Thymus (tissue), 14 donors: Measurements from ENCODE around the gene IFNA8. TPM values are rescaled to one million over a fixed set of nuclear protein-coding genes. Genes with fewer than 3 reads are reported as not detected.
"Not testable (repeated sequence)": the region's sequence is repeated elsewhere in the genome, so short reads cannot be mapped to it uniquely, and the experiment has no call there.

Source experiments
- DNase-seq, 9 donors: peaks; one replicate each; pipeline ENCODE4 v3.0.0-alpha.2; 2013; ENCODE audit warnings: low spot score in 9 of 9, low read depth in 6 of 9, missing footprints in 1 of 9
- H3K27ac ChIP-seq, 2 donors: one replicate each; pipeline ENCODE4 v1.5.1; 2013; ENCODE audit warnings: control low read depth in 1 of 2, low read depth in 1 of 2, low read length in 1 of 2, mild to moderate bottlenecking in 1 of 2, moderate library complexity in 1 of 2
- H3K27me3 ChIP-seq, 2 donors: one replicate each; pipeline ENCODE4 v1.5.1; 2013; ENCODE audit warnings: low read length in 1 of 2; ENCODE audit not compliant: control insufficient read depth in 2 of 2, insufficient read depth in 1 of 2
- H3K36me3 ChIP-seq, 2 donors: one replicate each; pipeline ENCODE4 v1.5.1; 2013; ENCODE audit warnings: low read length in 1 of 2, mild to moderate bottlenecking in 1 of 2, moderate library complexity in 1 of 2; ENCODE audit not compliant: control insufficient read depth in 2 of 2, insufficient read depth in 2 of 2
- H3K4me1 ChIP-seq, 2 donors: one replicate each; pipeline ENCODE4 v1.5.1; 2013; ENCODE audit warnings: low read length in 2 of 2; ENCODE audit not compliant: control insufficient read depth in 2 of 2, insufficient read depth in 2 of 2
- H3K4me3 ChIP-seq, 2 donors: one replicate each; pipeline ENCODE4 v1.5.1; 2013; ENCODE audit warnings: low read length in 2 of 2, control low read depth in 1 of 2, mild to moderate bottlenecking in 1 of 2
- H3K9me3 ChIP-seq, 2 donors: one replicate each; pipeline ENCODE4 v1.5.1; 2013; ENCODE audit warnings: low read length in 1 of 2, mild to moderate bottlenecking in 1 of 2; ENCODE audit not compliant: control insufficient read depth in 2 of 2, insufficient read depth in 1 of 2
- WGBS: extraction: QIAGEN DNeasy Blood & Tissue Kit; methylation state at CpG from one replicate; pipeline ENCODE4 v1.1.7; 2013; 5-methylcytosine and 5-hydroxymethylcytosine counted together
- long read RNA-seq, 10 donors: transcript quantifications; one replicate each; lab custom pipeline, GENCODE V29; 2026
- polyA plus RNA-seq: library from polyadenylated mRNA; stranded (reverse); fragments of 200-250 nt; gene quantifications from one replicate; pipeline ENCODE4 v1.2.3, GENCODE V29; 2013
- total RNA-seq: library from RNA; stranded (reverse); fragments of 120-200 nt; gene quantifications from one replicate; pipeline ENCODE4 v1.2.4, GENCODE V29; 2013
- donor health status: healthy.

IFNA8 gene
- total RNA-seq (not detected), polyA plus RNA-seq (not detected)
- long read RNA-seq, donor 1 = 0 reads
- long read RNA-seq, donor 2 = 0 reads
- long read RNA-seq, donor 3 = 0 reads
- long read RNA-seq, donor 4 = 0 reads
- long read RNA-seq, donor 5 = 0 reads
- long read RNA-seq, donor 6 = 0 reads
- long read RNA-seq, donor 7 = 0 reads
- long read RNA-seq, donor 8 = 0 reads
- long read RNA-seq, donor 9 = 0 reads
- long read RNA-seq, donor 10 = 0 reads

DNA sequence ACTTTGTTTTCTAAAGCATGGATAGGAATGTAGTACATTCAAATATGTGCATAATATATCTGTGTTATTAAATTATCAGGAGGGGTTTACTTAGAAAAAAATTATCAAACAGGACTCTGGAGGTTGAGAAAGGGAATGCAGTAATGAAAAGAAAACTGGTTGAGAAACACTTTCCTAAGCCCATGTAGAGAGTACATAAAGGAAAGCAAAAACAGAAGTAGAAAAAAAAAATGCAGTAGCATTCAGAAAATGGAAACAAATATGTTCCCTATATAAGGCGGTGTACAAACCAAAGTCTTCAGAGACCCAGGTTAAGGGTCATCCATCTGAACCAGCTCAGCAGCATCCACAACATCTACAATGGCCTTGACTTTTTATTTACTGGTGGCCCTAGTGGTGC lies at the start of gene IFNA8:
Gene IFNA8, plus strand, starts transcription at position 301 of the 400 bp plus-strand sequence. Its CDS starts 60 bp downstream, at position 361.
- H3K4me3 ChIP-seq = no peak within 1 kb of the TSS
- no peak within 1 kb of the TSS for H3K27ac ChIP-seq
- no peak for DNase-seq
- H3K36me3 ChIP-seq = no peaks in the 10 kb centered on the region
- H3K9me3 ChIP-seq = no peaks in the 10 kb centered on the region
- WGBS = 94% methylated on average over 1 of the region's 1 CpG
- H3K27me3 ChIP-seq = peaks cover 0 to 4% of the 10 kb centered on the region in 2 donors
- H3K4me1 ChIP-seq = no peaks in the 10 kb centered on the region

GRCh38 chr9:21362287-21362686 lies 46.6 kb upstream of the IFNA8 start:
- Histone ChIP-seq H3K4me1 (peaks cover 0 to 3% of the 10 kb centered on the region in 2 donors), H3K27me3 (no peaks in the 10 kb centered on the region), H3K36me3 (no peaks in the 10 kb centered on the region), H3K4me3 (no peak overlapping the region), H3K9me3 (no peaks in the 10 kb centered on the region), H3K27ac (no peak overlapping the region)
- 99% methylated on average over 8 of the region's 8 CpGs for WGBS
- no peak for DNase-seq

DNA sequence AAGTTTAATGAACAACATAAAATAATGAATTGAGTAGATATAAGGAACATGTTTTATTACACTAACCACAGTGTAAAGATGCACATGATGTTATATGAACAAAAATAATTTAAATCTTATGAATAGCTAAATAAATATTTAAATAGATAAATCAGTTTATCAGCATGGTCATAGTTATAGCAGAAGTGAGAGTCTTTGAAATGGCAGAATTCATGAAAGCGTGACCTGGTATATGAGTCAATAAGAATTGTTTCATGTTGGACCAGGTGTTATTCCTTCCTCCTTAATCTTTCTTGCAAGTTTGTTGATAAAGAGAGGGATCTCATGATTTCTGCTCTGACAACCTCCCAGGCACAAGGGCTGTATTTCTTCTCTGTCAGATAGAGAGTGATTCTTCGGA lies 41.7 kb upstream of the IFNA8 start:
- not testable (repeated sequence) for H3K36me3 ChIP-seq, H3K9me3 ChIP-seq, DNase-seq, H3K27ac ChIP-seq, H3K4me3 ChIP-seq, H3K4me1 ChIP-seq, H3K27me3 ChIP-seq
- WGBS = 98% methylated on average over 1 of the region's 2 CpGs

- H3K9me3 ChIP-seq = no peaks in the 10 kb centered on the region
- no peaks in the 10 kb centered on the region for H3K4me1 ChIP-seq
- DNase-seq = no peak
- no peak within 1 kb of the TSS for H3K4me3 ChIP-seq
- H3K36me3 ChIP-seq = no peaks in the 10 kb centered on the region
- no peak within 1 kb of the TSS for H3K27ac ChIP-seq
- H3K27me3 ChIP-seq = no peaks in the 10 kb centered on the region
- 96% methylated on average over 3 of the region's 3 CpGs for WGBS
These were observed 41.0 kb upstream of the IFNA8 start, which contains the start of gene IFNA13 for GRCh38 chr9:21367957-21368356. IFNA13 (minus strand) TSS chr9:21368057; CDS start chr9:21368010, 47 bp downstream.

- H3K4me3 ChIP-seq, H3K36me3 ChIP-seq, H3K9me3 ChIP-seq, DNase-seq, H3K27ac ChIP-seq, H3K4me1 ChIP-seq, H3K27me3 ChIP-seq: not testable (repeated sequence)
- WGBS = 97% methylated on average over 4 of the region's 4 CpGs
These were observed 37.5 kb upstream of the IFNA8 start for GRCh38 chr9:21371467-21371866.

GRCh38 chr9:21381448-21382339 lies 27.2 kb upstream of the IFNA8 start:
- DNase-seq = peak in 1 of 9 donors; percentile 29
- no peaks in the 10 kb centered on the region for H3K4me1 ChIP-seq
- no peak overlapping the region for H3K4me3 ChIP-seq
- no peaks in the 10 kb centered on the region for H3K9me3 ChIP-seq
- WGBS = 77% methylated on average over 5 of the region's 5 CpGs
- H3K36me3 ChIP-seq = no peaks in the 10 kb centered on the region
- no peaks in the 10 kb centered on the region for H3K27me3 ChIP-seq
- no peak overlapping the region for H3K27ac ChIP-seq

DNA sequence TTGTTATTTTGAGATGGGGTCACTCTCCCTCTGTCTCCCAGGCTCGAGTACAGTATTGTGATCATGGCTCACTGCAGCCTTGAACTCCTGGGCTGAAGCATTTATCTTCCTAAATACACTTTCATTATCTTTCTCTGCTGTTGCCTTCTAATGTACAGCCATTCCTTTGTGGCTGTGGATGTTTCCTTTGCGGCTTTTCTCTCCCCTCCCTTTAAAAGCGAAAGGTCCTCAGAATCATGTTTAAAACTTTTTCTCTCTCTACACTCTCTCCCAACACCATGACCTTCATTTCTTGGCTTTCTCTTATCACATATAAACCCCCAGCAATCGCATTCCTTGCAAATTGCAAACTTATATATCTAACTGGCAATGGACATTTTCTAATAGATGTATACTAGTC lies 25.3 kb upstream of the IFNA8 start:
- H3K9me3 ChIP-seq = no peaks in the 10 kb centered on the region
- no peak overlapping the region for H3K4me3 ChIP-seq
- H3K36me3 ChIP-seq = no peaks in the 10 kb centered on the region
- no peaks in the 10 kb centered on the region for H3K27me3 ChIP-seq
- H3K27ac ChIP-seq = no peak overlapping the region
- WGBS = 66% methylated on average over 4 of the region's 4 CpGs
- no peaks in the 10 kb centered on the region for H3K4me1 ChIP-seq
- no peak for DNase-seq

DNA sequence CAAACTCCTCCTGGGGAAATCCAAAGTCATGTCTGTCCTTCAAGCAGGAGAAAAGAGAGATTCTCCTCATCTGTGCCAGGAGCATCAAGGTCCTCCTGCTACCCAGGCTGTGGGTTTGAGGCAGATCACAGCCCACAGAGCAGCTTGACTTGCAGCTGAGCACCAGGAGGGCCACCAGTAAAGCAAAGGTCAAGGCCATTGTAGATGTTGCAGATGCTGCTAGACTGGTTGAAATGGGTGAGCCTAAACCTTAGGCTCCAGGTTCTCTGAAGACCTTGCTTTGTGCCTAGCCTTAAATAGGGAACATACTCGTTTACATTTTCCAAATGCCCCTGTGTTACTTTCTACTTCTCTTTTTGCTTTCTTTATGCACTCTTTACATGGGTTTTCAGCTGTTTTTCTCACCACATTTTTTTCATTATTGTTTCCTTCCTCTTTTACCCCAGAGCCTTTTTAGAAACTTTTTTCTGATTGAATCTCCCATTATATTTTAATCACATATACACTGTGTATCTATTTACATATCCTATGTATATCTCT lies 23.7 kb upstream of the IFNA8 start, which contains the start of gene IFNA2:
Gene IFNA2, minus strand, starts transcription at position 268 of the 540 bp plus-strand sequence. Its CDS starts 69 bp downstream, at position 199.
- Histone ChIP-seq H3K4me1 (no peaks in the 10 kb centered on the region), H3K27me3 (no peaks in the 10 kb centered on the region), H3K36me3 (no peaks in the 10 kb centered on the region), H3K4me3 (no peak within 1 kb of the TSS), H3K9me3 (no peaks in the 10 kb centered on the region), H3K27ac (no peak within 1 kb of the TSS)
- WGBS = 0% methylated on average over 1 of the region's 1 CpG
- DNase-seq = no peak

DNA sequence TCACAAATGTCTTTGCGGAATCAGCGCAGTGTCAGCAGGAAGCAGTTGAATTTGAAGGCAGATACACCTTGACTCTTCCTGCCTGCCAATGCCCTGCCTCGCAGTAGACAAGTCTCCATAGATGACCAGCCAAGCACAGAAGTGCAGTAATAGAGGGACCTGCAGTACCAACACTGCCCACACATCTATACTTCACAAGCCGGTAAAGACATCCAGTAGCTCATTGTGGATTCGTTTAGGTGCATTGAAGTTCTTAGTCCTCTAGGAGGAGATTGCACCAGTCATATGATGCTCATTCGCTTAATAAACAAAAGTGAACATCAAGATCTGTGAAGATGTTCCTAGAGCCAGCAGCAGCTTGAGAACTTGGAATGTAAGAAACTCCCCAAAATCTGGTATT lies 16.6 kb upstream of the IFNA8 start:
- H3K9me3 ChIP-seq = no peaks in the 10 kb centered on the region
- 96% methylated on average over 6 of the region's 6 CpGs for WGBS
- no peak overlapping the region for H3K27ac ChIP-seq
- no peak overlapping the region for H3K4me3 ChIP-seq
- peaks cover 0 to 9% of the 10 kb centered on the region in 2 donors for H3K27me3 ChIP-seq
- H3K36me3 ChIP-seq = no peaks in the 10 kb centered on the region
- H3K4me1 ChIP-seq = peaks cover 0 to 7% of the 10 kb centered on the region in 2 donors
- DNase-seq = no peak
